H1 (cell line): ENCODE measurements around the gene ANLN.

Experiments
- BRCA1 ChIP-seq: IDR thresholded peaks from 2 replicates; pipeline ENCODE4 v1.6.1; 2012; ENCODE audit warnings: low read depth, low read length, improper control_type of control experiment
- EP300 ChIP-seq, 2 experiments: IDR thresholded peaks; 1 replicate in 1 of 2; 2 replicates in 1 of 2; pipeline ENCODE4 v1.6.1; 2011 to 2012; ENCODE audit warnings: low read depth in 2 of 2, low read length in 2 of 2, mild to moderate bottlenecking in 2 of 2, borderline replicate concordance in 1 of 2, inconsistent platforms in 1 of 2, moderate library complexity in 1 of 2
- TF ChIP-seq, protein P1 (sequence below), 3 experiments: IDR thresholded peaks; 1 replicate in 2 of 3; 2 replicates in 1 of 3; pipeline versions ENCODE4 v1.5.1 to v1.6.1; 2011; ENCODE audit warnings: low read length in 3 of 3, mild to moderate bottlenecking in 3 of 3, inconsistent platforms in 2 of 3, low read depth in 1 of 3, moderate library complexity in 1 of 3; ENCODE audit not compliant: insufficient read depth in 1 of 3; ENCODE audit errors: control extremely low read depth in 1 of 3

DNA sequence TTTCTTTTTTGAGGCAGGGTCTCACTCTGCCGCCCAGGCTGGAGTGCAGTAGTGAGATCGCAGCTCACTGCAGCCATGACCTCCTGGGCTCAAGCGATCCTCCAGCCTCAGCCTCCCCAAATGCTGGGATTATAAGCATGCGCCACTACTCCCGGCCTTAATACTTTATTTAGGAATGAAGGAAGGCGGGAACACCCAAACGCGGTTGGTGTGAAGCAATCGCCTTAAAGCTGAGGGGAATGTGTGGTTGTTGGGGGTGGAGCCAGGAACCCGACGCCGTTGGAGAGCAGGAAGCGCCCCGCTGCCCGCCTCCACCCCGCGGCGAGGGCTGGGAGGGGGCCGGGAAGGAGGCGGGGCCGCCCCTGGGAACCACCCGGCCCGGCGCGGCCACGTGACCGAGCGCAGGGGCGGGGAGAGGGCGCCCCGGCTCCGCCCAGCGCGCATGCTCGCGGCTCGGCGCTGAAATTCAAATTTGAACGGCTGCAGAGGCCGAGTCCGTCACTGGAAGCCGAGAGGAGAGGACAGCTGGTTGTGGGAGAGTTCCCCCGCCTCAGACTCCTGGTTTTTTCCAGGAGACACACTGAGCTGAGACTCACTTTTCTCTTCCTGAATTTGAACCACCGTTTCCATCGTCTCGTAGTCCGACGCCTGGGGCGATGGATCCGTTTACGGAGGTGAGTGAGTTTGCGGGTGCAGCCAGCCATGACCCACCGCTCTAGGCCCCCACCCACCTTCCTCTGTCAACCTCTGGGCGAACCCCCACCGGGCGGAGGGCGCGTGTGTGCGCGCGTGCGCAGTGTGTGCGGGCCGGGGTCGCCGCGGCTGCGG is at the start of gene ANLN:
- no peak for TF ChIP-seq EP300 (IDR thresholded peaks at IDR 0.05; ENCODE audit: borderline replicate concordance in 1 of 2, low read depth in 2 of 2, low read length in 2 of 2)
- TF ChIP-seq, protein P1, sequence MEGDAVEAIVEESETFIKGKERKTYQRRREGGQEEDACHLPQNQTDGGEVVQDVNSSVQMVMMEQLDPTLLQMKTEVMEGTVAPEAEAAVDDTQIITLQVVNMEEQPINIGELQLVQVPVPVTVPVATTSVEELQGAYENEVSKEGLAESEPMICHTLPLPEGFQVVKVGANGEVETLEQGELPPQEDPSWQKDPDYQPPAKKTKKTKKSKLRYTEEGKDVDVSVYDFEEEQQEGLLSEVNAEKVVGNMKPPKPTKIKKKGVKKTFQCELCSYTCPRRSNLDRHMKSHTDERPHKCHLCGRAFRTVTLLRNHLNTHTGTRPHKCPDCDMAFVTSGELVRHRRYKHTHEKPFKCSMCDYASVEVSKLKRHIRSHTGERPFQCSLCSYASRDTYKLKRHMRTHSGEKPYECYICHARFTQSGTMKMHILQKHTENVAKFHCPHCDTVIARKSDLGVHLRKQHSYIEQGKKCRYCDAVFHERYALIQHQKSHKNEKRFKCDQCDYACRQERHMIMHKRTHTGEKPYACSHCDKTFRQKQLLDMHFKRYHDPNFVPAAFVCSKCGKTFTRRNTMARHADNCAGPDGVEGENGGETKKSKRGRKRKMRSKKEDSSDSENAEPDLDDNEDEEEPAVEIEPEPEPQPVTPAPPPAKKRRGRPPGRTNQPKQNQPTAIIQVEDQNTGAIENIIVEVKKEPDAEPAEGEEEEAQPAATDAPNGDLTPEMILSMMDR (IDR thresholded peaks at IDR 0.05; ENCODE audit: control extremely low read depth in 1 of 3, insufficient read depth in 1 of 3, low read depth in 1 of 3, low read length in 3 of 3): no peak
- TF ChIP-seq BRCA1: no peak; the same call in 1 of the 2 replicates
